ENCODE results near the gene PPP1R12B. TPM values are rescaled to one million over a fixed set of nuclear protein-coding genes. Genes with fewer than 3 reads are reported as not detected.
"Not testable (repeated sequence)": the region's sequence is repeated elsewhere in the genome, so short reads cannot be mapped to it uniquely, and the experiment has no call there.

Gene PPP1R12B
- total and polyA plus RNA-seq, 2 experiments from 2014 or later, result 8.1 to 15.0 TPM

DNA sequence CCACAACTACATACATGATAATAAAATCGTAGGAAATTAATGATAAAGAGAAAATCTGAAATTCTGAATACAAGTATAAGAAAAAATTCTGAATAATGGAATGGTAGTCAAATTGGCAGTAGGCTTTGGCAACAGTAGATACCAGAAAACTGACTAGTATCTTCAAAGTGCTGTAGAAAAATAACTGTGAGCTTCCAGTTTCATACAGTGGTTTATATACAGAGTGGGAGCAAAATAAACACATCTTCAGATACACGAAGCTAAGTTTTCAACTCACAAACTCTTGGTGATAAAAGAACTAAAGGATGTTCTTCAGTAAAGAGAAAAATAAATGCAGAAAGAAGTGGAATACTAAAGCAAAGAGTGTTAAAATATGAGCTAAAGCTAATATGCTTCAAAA lies 173.4 kb downstream of the PPP1R12B start:
- 84% methylated on average over 2 of the region's 2 CpGs for WGBS (ENCODE audit: low lambda C conversion rate, missing lambda C conversion rate)
- H3K27ac ChIP-seq, result no peak overlapping the region

DNA sequence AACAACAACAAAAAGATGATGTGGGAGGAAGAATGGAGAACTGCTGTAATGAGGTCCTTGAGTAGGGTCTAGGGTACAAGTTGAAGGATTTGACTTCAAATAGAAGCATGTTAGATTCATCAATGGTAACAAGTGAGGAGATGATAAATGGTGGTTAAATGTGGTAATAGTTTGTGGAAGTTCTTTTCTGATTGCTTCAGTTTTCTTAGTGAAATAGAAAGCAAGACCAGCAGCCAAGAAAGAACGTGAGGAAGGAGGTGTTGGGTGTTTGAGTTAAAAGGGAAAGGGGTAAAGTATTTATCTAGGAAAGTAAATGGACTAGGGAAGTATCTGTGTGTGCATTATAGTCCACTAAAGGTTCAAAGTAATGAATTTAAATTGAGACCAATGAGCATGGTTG lies 177.6 kb downstream of the PPP1R12B start:
- not testable (repeated sequence) for H3K4me1 ChIP-seq (ENCODE audit: insufficient read depth); H3K9me2 ChIP-seq (replicated peaks; ENCODE audit: insufficient read depth); H3K79me2 ChIP-seq; H3K27ac ChIP-seq; H3K4me2 ChIP-seq; H3K36me3 ChIP-seq (replicated peaks; ENCODE audit: insufficient read depth, low read depth); H3K9me3 ChIP-seq (ENCODE audit: low read depth); H3K27me3 ChIP-seq; DNase-seq (ENCODE audit: low spot score); H3K4me3 ChIP-seq; H4K20me1 ChIP-seq (ENCODE audit: insufficient read depth, poor library complexity, severe bottlenecking); H2AFZ ChIP-seq
- 89% methylated on average over 1 of the region's 1 CpG for WGBS (ENCODE audit: low lambda C conversion rate, missing lambda C conversion rate)

More for the DNA sequence above, 173.4 kb downstream of the PPP1R12B start:
- no peak overlapping the region for H3K4me2 ChIP-seq
- DNase-seq (ENCODE audit: low spot score), result no peak
- TF ChIP-seq CTCF (IDR thresholded peaks at IDR 0.05; ENCODE audit: poor library complexity) (no peak), EZH2phosphoT487 (IDR thresholded peaks at IDR 0.05; ENCODE audit: low read depth, severe bottlenecking, unreplicated experiment) (no peak), EZH2 (IDR thresholded peaks at IDR 0.05; ENCODE audit: borderline replicate concordance) (no peak)
- no peak overlapping the region for H2AFZ ChIP-seq
- H3K79me2 ChIP-seq, result no peaks in the 10 kb centered on the region
- H4K20me1 ChIP-seq (ENCODE audit: insufficient read depth, poor library complexity, severe bottlenecking), result no peaks in the 10 kb centered on the region
- no peaks in the 10 kb centered on the region for H3K27me3 ChIP-seq
- H3K4me1 ChIP-seq (ENCODE audit: insufficient read depth), result peaks cover 16% of the 10 kb centered on the region
- no peaks in the 10 kb centered on the region for H3K36me3 ChIP-seq (replicated peaks; ENCODE audit: insufficient read depth, low read depth)
- H3K9me3 ChIP-seq (ENCODE audit: low read depth), result no peaks in the 10 kb centered on the region
- H3K4me3 ChIP-seq, result no peak overlapping the region
- no peaks in the 10 kb centered on the region for H3K9me2 ChIP-seq (replicated peaks; ENCODE audit: insufficient read depth)

GRCh38 chr1:202528096-202528722 lies 179.7 kb downstream of the PPP1R12B start:
- not testable (repeated sequence) for H3K27me3 ChIP-seq; DNase-seq (ENCODE audit: low spot score); H4K20me1 ChIP-seq (ENCODE audit: insufficient read depth, poor library complexity, severe bottlenecking); H3K4me3 ChIP-seq; H3K9me2 ChIP-seq (replicated peaks; ENCODE audit: insufficient read depth); H3K79me2 ChIP-seq; H3K9me3 ChIP-seq (ENCODE audit: low read depth); H3K36me3 ChIP-seq (replicated peaks; ENCODE audit: insufficient read depth, low read depth); H3K4me1 ChIP-seq (ENCODE audit: insufficient read depth); H2AFZ ChIP-seq; H3K4me2 ChIP-seq; H3K27ac ChIP-seq
- WGBS (ENCODE audit: low lambda C conversion rate, missing lambda C conversion rate), result 70% methylated on average over 3 of the region's 3 CpGs

DNA sequence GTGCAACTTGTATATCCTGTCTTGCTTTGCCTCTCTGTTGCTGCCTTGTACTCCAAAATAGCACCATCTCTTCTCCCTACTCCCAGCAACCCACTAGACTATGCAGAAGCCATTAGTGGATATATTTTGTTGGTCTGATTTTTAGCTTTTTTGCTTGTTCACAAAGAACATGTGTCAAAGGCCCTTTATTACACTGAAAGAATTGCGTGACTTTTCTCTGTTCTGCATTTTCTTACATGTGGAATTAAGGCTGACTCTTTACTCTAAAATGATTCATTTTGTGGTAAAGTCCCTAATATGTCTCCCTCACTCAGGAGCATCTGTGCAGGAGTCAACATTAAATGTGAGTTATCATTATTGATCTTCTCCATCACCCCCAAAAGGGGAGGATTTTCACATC lies 182.2 kb downstream of the PPP1R12B start:
- H2AFZ ChIP-seq; H3K36me3 ChIP-seq (replicated peaks; ENCODE audit: insufficient read depth, low read depth); H3K9me2 ChIP-seq (replicated peaks; ENCODE audit: insufficient read depth); DNase-seq (ENCODE audit: low spot score); H3K27me3 ChIP-seq; H3K79me2 ChIP-seq; H3K27ac ChIP-seq; H4K20me1 ChIP-seq (ENCODE audit: insufficient read depth, poor library complexity, severe bottlenecking); H3K4me1 ChIP-seq (ENCODE audit: insufficient read depth); H3K4me3 ChIP-seq; H3K9me3 ChIP-seq (ENCODE audit: low read depth); H3K4me2 ChIP-seq: not testable (repeated sequence)
- 100% methylated on average over 1 of the region's 1 CpG for WGBS (ENCODE audit: low lambda C conversion rate, missing lambda C conversion rate)

DNA sequence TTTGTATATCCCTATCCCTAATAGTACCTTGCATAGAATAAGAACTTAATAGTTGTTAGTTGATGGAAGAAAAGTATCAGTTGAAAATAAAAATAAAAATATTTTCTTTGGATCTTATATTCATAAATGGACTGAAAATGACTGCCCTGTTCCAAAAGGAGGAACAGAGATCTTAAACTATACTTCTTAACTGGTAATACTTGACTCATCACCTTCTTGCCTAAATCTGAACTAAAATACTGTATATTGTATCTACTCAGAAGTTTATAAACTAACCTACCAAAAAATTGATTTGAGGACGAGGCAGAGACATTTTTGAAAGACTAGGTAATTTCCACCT lies 182.9 kb downstream of the PPP1R12B start:
- DNase-seq (ENCODE audit: low spot score), result no peak
- H2AFZ ChIP-seq, result no peak overlapping the region
- H3K4me2 ChIP-seq, result no peak overlapping the region
- no peaks in the 10 kb centered on the region for H3K36me3 ChIP-seq (replicated peaks; ENCODE audit: insufficient read depth, low read depth)
- H3K4me1 ChIP-seq (ENCODE audit: insufficient read depth), result no peaks in the 10 kb centered on the region
- peak overlapping the region; percentile 75 for H3K27ac ChIP-seq
- no peaks in the 10 kb centered on the region for H3K79me2 ChIP-seq
- H3K9me3 ChIP-seq (ENCODE audit: low read depth), result no peaks in the 10 kb centered on the region
- H3K9me2 ChIP-seq (replicated peaks; ENCODE audit: insufficient read depth), result no peaks in the 10 kb centered on the region
- 83% methylated on average over 1 of the region's 1 CpG for WGBS (ENCODE audit: low lambda C conversion rate, missing lambda C conversion rate)
- H4K20me1 ChIP-seq (ENCODE audit: insufficient read depth, poor library complexity, severe bottlenecking), result no peaks in the 10 kb centered on the region
- no peak overlapping the region for H3K4me3 ChIP-seq
- no peaks in the 10 kb centered on the region for H3K27me3 ChIP-seq
- no peak for TF ChIP-seq EZH2 (IDR thresholded peaks at IDR 0.05; ENCODE audit: borderline replicate concordance)
- no peak for TF ChIP-seq EZH2phosphoT487 (IDR thresholded peaks at IDR 0.05; ENCODE audit: low read depth, severe bottlenecking, unreplicated experiment)
- no peak for TF ChIP-seq CTCF (IDR thresholded peaks at IDR 0.05; ENCODE audit: poor library complexity)

DNA sequence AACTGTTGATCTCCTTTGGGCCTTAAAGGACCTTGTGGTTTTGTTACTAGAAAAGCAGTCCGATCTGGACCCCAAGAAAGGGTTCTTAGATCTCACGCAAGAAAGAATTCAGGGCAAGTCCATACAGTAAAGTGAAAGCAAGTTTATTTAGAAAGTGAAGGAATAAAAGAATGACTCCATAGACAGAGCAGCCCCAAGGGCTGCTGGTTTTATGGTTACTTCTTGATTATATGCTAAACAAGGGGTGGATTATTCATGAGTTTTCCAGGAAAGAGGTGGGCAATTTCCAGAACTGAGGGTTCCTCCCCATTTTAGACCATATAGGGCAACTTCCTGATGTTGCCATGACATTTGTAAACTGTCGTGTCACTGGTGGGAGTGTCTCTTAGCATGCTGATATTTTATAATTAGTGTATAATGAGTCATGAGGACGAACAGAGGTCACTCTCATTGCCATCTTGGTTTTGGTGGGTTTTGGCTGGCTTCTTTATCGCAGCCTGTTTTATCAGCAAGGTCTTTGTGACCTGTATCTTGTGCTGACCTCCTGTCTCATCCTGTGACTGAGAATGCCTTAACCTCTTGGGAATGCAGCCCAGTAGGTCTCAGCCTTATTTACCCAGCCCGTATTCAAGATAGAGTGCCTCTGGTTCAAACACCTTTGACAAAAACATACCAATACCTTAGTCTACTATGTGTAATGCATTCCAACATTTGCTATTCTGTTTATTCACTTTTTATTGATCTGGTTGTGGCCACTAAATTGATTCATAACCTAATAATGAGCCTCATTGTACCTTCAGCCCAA lies 183.5 kb downstream of the PPP1R12B start:
- not testable (repeated sequence) for H3K79me2 ChIP-seq; H3K9me2 ChIP-seq (replicated peaks; ENCODE audit: insufficient read depth); H2AFZ ChIP-seq; H3K4me1 ChIP-seq (ENCODE audit: insufficient read depth); H3K9me3 ChIP-seq (ENCODE audit: low read depth); H4K20me1 ChIP-seq (ENCODE audit: insufficient read depth, poor library complexity, severe bottlenecking); H3K27me3 ChIP-seq; H3K4me3 ChIP-seq; H3K4me2 ChIP-seq; H3K36me3 ChIP-seq (replicated peaks; ENCODE audit: insufficient read depth, low read depth)
- peak overlapping the region; percentile 75 for H3K27ac ChIP-seq
- WGBS (ENCODE audit: low lambda C conversion rate, missing lambda C conversion rate), result 71% methylated on average over 6 of the region's 6 CpGs
- DNase-seq (ENCODE audit: low spot score), result peak; percentile 26

DNA sequence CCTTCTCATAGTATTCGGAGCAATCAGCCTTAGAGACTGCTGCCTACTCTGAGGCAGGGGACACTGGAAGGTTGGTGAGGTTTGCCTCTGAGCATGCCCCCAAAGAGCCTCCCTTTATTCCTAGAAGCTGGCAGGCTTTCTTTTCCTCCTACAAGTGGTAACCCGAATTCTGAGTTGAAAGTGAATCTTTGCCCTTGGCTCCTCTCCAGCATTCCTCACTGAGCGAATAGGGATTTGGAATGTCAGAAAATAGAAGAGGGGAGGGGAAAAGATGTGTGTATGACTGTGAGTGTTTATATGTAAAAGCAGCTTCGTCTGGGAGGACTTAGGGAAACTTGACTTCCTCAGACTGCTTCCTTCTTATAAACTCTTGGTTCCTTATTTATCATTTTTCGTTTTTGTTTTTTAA lies 190.7 kb downstream of the PPP1R12B start:
- peak; percentile 38 for DNase-seq (ENCODE audit: low spot score)
- not testable (repeated sequence) for H3K79me2 ChIP-seq; H3K27me3 ChIP-seq; H2AFZ ChIP-seq; H3K9me2 ChIP-seq (replicated peaks; ENCODE audit: insufficient read depth); H3K36me3 ChIP-seq (replicated peaks; ENCODE audit: insufficient read depth, low read depth); H3K9me3 ChIP-seq (ENCODE audit: low read depth); H4K20me1 ChIP-seq (ENCODE audit: insufficient read depth, poor library complexity, severe bottlenecking); H3K4me3 ChIP-seq
- peak overlapping the region; percentile 71 for H3K4me2 ChIP-seq
- 41% methylated on average over 5 of the region's 5 CpGs for WGBS (ENCODE audit: low lambda C conversion rate, missing lambda C conversion rate)
- H3K4me1 ChIP-seq (ENCODE audit: insufficient read depth), result peaks cover 23% of the 10 kb centered on the region
- peak overlapping the region; percentile 81 for H3K27ac ChIP-seq
